ENCODE measurements around the gene NRP2. TPM values are rescaled to one million over a fixed set of nuclear protein-coding genes. Genes with fewer than 3 reads are reported as not detected.

NRP2 gene
- total RNA-seq, 4 donors from 2014 or later, result 128 to 196 (median 176) TPM

DNA sequence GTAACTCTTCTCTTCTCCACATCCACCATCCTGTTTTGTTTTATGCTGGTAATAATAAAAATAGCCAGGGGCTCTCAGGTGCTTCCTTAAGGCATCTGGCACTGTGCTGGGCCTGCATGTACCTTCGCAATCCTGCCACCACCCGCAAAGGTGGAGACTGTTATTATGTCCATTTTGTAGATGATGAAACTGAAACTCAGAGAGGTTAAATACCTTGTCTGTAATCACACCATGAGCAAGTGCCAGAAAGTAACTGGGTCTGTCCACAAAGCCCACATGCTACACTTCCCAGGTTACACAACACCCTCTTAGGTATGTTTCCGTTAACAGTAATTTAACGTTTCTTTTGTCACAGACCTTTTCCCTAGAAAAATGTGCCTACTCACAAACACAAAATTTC, 27.0 kb downstream of the NRP2 start:
- Histone ChIP-seq H3K4me1 (peaks cover 0 to 90% (median 68%) of the 10 kb centered on the region in 4 donors), H3K36me3 (no peaks in the 10 kb centered on the region), H3K27me3 (no peaks in the 10 kb centered on the region), H3K9me3 (no peaks in the 10 kb centered on the region), H3K27ac (peak overlapping the region in 2 of 4 donors; percentile 85 to 91), H3K4me3 (no peak overlapping the region)
- DNase-seq (ENCODE audit: low spot score in 2 of 2), result no peak
- TF ChIP-seq, protein P1, sequence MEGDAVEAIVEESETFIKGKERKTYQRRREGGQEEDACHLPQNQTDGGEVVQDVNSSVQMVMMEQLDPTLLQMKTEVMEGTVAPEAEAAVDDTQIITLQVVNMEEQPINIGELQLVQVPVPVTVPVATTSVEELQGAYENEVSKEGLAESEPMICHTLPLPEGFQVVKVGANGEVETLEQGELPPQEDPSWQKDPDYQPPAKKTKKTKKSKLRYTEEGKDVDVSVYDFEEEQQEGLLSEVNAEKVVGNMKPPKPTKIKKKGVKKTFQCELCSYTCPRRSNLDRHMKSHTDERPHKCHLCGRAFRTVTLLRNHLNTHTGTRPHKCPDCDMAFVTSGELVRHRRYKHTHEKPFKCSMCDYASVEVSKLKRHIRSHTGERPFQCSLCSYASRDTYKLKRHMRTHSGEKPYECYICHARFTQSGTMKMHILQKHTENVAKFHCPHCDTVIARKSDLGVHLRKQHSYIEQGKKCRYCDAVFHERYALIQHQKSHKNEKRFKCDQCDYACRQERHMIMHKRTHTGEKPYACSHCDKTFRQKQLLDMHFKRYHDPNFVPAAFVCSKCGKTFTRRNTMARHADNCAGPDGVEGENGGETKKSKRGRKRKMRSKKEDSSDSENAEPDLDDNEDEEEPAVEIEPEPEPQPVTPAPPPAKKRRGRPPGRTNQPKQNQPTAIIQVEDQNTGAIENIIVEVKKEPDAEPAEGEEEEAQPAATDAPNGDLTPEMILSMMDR (IDR thresholded peaks at IDR 0.05), result no peak
- TF ChIP-seq EP300 (IDR thresholded peaks at IDR 0.05) (no peak), POLR2A (IDR thresholded peaks at IDR 0.05) (no peak)
- 74 to 90% methylated on average over 4 of the region's 4 CpGs for WGBS, 2 donors

DNA sequence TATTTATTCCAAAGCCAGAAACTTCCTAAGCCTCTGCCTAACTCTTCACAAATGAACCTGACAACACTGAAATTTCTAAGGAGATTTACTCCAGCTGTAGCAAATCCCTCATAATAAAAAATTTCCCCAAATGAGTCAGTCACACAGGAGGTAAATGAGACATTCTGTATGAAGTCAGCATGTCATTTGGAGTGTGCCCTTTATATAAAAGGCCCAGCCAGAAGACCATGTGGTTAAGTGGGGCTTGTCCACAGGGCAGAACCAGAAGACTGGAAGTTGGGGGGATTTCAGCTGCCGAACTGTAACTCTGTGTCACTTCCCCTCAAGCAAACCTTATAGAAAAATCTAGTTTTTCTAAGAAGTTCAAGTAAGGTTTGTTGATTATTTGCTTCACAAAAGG, 30.2 kb downstream of the NRP2 start:
- Histone ChIP-seq H3K4me3 (no peak overlapping the region), H3K9me3 (no peaks in the 10 kb centered on the region), H3K27me3 (no peaks in the 10 kb centered on the region), H3K27ac (peak overlapping the region in 2 of 4 donors; percentile 48 to 84), H3K4me1 (peaks cover 0 to 89% (median 53%) of the 10 kb centered on the region in 4 donors), H3K36me3 (peaks cover 0 to 8% (median 0%) of the 10 kb centered on the region in 3 donors)
- 0 to 7% methylated on average over 1 of the region's 1 CpG for WGBS, 2 donors
- no peak for DNase-seq (ENCODE audit: low spot score in 2 of 2)
- no peak for TF ChIP-seq POLR2A (IDR thresholded peaks at IDR 0.05)

DNA sequence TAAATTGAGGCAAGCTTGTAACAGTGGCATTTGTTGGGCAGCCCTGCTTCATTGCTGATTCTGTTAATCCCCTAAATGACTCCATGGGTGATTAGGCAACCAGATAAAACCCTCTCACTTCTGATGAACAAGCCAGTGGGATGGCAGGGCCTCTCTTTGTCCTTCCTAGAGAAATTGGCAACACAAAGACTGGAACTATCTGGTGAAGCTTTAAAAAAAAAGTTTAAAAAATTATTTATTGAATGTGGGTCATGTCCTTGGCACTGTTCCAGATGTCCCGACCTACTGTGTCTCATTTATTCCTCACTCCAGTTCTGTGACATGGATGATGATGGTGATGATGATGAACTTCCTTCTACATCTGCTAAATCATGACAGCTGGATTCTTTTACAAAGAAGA, 30.8 kb downstream of the NRP2 start:
- WGBS, 2 donors, result 0 to 3% methylated on average over 1 of the region's 1 CpG
- no peak for TF ChIP-seq EP300 (IDR thresholded peaks at IDR 0.05)
- TF ChIP-seq POLR2A (IDR thresholded peaks at IDR 0.05), result no peak
- TF ChIP-seq, protein P1 (IDR thresholded peaks at IDR 0.05), result no peak
- H3K9me3 ChIP-seq, result no peaks in the 10 kb centered on the region
- peaks cover 0 to 12% (median 0%) of the 10 kb centered on the region in 3 donors for H3K36me3 ChIP-seq
- no peak overlapping the region for H3K4me3 ChIP-seq
- DNase-seq (ENCODE audit: low spot score in 2 of 2), result no peak
- no peaks in the 10 kb centered on the region for H3K27me3 ChIP-seq
- H3K27ac ChIP-seq, result peak overlapping the region in 2 of 4 donors; percentile 48 to 84
- peaks cover 0 to 89% (median 52%) of the 10 kb centered on the region in 4 donors for H3K4me1 ChIP-seq

DNA sequence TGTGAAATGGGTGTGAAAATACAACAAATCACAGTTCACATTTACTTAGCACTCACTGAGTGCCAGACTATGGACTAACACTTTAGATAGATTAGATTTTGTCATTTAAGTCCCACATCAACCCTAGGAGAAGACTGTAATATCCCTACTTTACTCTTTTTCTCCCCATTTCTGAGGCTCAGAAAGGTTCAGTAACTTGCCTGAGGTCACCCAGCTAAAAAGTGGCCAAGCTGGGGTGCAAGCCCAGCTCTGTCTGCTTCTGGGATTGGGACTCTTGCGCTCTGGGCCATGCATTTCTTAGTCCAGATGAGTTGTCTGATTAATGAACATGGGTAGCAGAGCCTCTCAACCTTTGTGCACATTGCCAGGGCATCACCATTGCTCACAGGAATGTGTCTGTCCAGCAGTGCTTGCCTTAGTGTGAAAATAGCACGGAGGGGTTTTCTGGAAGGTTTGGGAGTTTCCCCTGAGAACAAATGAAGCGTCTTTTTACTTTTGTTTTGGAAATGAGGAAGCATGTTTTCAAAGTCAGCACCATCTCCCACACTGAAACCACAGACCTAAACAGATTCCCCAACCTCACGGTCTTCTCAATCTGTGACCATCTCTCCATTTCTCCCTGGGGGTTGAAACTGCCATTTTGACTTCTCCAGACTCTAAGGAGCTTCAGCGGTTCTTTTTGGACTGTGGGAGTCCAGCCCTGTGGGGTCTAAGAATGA, 31.9 kb downstream of the NRP2 start:
- Histone ChIP-seq H3K36me3 (peaks cover 0 to 20% (median 0%) of the 10 kb centered on the region in 3 donors), H3K27me3 (no peaks in the 10 kb centered on the region), H3K4me1 (peaks cover 0 to 89% (median 50%) of the 10 kb centered on the region in 4 donors), H3K4me3 (no peak overlapping the region), H3K27ac (peak overlapping the region; percentile 26 to 84 (median 66)), H3K9me3 (no peaks in the 10 kb centered on the region)
- no peak for TF ChIP-seq EP300 (IDR thresholded peaks at IDR 0.05)
- no peak for TF ChIP-seq POLR2A (IDR thresholded peaks at IDR 0.05)
- TF ChIP-seq, protein P1 (IDR thresholded peaks at IDR 0.05), result no peak
- no peak for DNase-seq (ENCODE audit: low spot score in 2 of 2)
- 36 to 45% methylated on average over 5 of the region's 5 CpGs for WGBS, 2 donors

DNA sequence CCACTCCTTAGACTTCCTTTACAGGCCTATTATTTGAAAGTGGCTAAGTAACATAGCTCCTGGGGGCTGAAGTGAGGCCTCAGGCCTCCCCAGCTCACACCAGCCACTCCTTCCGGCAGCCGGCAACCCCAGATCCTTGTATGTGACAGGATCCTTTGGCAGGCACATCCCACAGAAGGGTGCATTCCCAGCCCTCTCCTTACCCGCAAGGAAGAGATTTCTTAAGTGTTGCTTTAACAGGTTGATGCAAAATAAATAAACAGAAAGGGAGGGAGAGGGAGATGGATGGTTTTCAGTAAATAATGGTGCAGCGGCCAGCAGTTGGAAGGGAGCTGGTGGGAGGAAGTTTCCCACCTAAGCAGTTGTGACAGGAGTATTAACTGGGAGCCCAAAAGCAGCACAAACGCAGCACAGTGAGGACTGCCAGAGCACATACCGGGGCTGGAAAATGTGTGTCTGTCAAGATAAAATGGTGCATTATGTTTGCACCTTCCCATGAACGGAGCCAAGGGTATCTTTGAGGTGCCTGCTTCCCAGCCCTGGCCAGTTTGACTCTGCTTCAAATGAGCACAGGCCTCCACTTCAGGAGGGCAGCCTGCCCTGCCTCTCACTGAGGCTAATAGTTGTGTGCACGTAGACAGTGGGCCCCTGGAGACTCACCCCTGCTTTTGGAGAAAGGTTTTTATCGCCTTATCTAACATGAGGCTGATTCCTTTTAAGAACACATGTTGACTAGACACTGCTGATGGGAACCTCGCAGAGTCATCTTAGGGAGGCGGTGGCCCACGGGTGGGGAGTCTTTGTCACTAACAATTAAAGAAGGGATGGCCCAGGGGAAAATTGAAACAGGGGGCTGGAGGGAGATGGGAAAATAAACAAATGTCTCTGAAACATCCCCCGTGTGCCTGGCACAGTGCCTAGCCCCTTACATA, 32.8 kb downstream of the NRP2 start:
- no peak for TF ChIP-seq POLR2A (IDR thresholded peaks at IDR 0.05)
- TF ChIP-seq, protein P1 (IDR thresholded peaks at IDR 0.05), result no peak
- no peak for TF ChIP-seq EP300 (IDR thresholded peaks at IDR 0.05)
- Histone ChIP-seq H3K36me3 (peaks cover 0 to 20% (median 0%) of the 10 kb centered on the region in 3 donors), H3K27me3 (no peaks in the 10 kb centered on the region), H3K27ac (peak overlapping the region; percentile 26 to 84 (median 66)), H3K9me3 (no peaks in the 10 kb centered on the region), H3K4me3 (no peak overlapping the region), H3K4me1 (peaks cover 0 to 90% (median 57%) of the 10 kb centered on the region in 4 donors)
- DNase-seq (ENCODE audit: low spot score in 2 of 2), result no peak
- WGBS, 2 donors, result 60 to 67% methylated on average over 13 of the region's 13 CpGs
